ENCODE results near the gene SPDYE6.

DNA sequence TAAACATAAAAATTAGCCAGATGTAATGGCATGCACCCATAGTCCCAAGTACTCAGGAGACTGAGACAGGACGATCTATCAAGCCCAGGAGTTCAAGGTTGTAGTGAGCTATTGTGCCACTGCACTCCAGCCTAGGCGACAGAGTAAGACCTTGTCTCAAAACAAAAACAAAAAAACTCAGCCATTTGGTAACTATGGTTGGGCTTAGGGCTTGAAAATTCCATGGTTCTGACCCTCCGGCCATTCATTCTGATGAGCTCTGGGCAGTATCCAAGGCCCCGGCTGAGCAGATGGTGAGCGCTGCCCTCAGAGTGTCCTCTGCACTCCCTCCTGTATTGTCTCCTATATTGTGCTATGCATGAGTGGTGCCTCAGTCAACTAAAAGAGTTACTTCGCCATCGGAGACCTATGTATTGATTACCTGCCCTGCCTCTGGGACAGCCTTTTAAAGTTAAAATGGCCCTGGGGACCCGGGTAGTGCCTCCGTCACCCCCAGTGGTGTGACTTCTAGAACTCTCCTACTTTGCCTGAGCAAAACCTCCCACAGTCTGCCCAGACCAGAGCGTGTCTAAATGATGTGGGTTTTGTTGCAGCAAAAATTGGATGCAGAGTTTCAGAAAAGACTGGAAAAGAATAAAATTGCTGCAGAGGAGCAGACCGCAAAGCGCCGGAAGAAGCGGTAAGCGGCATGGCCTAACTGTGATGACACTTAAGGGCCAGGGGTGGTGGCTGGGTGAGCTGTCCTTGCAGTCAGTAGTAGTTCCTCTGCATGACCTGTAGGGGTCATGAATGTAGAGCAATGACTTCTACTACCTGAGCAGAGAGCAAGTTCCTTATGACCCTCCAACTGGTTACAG, 48.0 kb upstream of the SPDYE6 start:
- TF ChIP-seq, protein P1, sequence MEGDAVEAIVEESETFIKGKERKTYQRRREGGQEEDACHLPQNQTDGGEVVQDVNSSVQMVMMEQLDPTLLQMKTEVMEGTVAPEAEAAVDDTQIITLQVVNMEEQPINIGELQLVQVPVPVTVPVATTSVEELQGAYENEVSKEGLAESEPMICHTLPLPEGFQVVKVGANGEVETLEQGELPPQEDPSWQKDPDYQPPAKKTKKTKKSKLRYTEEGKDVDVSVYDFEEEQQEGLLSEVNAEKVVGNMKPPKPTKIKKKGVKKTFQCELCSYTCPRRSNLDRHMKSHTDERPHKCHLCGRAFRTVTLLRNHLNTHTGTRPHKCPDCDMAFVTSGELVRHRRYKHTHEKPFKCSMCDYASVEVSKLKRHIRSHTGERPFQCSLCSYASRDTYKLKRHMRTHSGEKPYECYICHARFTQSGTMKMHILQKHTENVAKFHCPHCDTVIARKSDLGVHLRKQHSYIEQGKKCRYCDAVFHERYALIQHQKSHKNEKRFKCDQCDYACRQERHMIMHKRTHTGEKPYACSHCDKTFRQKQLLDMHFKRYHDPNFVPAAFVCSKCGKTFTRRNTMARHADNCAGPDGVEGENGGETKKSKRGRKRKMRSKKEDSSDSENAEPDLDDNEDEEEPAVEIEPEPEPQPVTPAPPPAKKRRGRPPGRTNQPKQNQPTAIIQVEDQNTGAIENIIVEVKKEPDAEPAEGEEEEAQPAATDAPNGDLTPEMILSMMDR (IDR thresholded peaks at IDR 0.05) = peak; percentile 48 to 69 (median 58)
- no peak for TF ChIP-seq POLR2A (IDR thresholded peaks at IDR 0.05)

All from heart left ventricle (tissue), 13 donors.